Body of pancreas (tissue), 4 donors: Measurements from ENCODE around the gene TMEM115.

ENCODE experiments used
- POLR2A ChIP-seq, 3 donors: fragments of 450-650 bp; IDR thresholded peaks; one replicate each; pipeline ENCODE4 v1.6.1; 2016; ENCODE audit warnings: antibody characterized with exemption in 3 of 3, mild to moderate bottlenecking in 2 of 3
- TF ChIP-seq, protein P1 (sequence below), 7 experiments: fragments of 450-650 bp in 4 of 7; fragments of 200-600 bp in 3 of 7; sonication (generic) in 3 of 7; IDR thresholded peaks; one replicate each; pipeline ENCODE4 v1.5.1; 2016 to 2019; ENCODE audit warnings: antibody characterized with exemption in 7 of 7

GRCh38 chr3:50390508-50391224, 31.3 kb upstream of the TMEM115 start:
- TF ChIP-seq, protein P1, sequence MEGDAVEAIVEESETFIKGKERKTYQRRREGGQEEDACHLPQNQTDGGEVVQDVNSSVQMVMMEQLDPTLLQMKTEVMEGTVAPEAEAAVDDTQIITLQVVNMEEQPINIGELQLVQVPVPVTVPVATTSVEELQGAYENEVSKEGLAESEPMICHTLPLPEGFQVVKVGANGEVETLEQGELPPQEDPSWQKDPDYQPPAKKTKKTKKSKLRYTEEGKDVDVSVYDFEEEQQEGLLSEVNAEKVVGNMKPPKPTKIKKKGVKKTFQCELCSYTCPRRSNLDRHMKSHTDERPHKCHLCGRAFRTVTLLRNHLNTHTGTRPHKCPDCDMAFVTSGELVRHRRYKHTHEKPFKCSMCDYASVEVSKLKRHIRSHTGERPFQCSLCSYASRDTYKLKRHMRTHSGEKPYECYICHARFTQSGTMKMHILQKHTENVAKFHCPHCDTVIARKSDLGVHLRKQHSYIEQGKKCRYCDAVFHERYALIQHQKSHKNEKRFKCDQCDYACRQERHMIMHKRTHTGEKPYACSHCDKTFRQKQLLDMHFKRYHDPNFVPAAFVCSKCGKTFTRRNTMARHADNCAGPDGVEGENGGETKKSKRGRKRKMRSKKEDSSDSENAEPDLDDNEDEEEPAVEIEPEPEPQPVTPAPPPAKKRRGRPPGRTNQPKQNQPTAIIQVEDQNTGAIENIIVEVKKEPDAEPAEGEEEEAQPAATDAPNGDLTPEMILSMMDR (IDR thresholded peaks at IDR 0.05), result no peak
- TF ChIP-seq POLR2A (IDR thresholded peaks at IDR 0.05), result no peak
